Measurements from ENCODE around the gene BANP.
"Not testable (repeated sequence)": the region's sequence is repeated elsewhere in the genome, so short reads cannot be mapped to it uniquely, and the experiment has no call there.

Gene BANP

GRCh38 chr16:88026964-88027938, 76.0 kb downstream of the BANP start:
- in situ Hi-C loops (cut with MboI; ENCODE audit: low sequenced_read_pairs): no loop called here

GRCh38 chr16:88028177-88028930, 77.1 kb downstream of the BANP start:
- in situ Hi-C loops (cut with MboI; ENCODE audit: low sequenced_read_pairs): not testable (repeated sequence)

GRCh38 chr16:88030498-88030897, 79.3 kb downstream of the BANP start:
- in situ Hi-C loops (cut with MboI; ENCODE audit: low sequenced_read_pairs): no loop called here

GRCh38 chr16:88030961-88031360, 79.7 kb downstream of the BANP start:
- in situ Hi-C loops (cut with MboI; ENCODE audit: low sequenced_read_pairs): not testable (repeated sequence)

- in situ Hi-C loops (cut with MboI; ENCODE audit: low sequenced_read_pairs): not testable (repeated sequence)
Measured at GRCh38 chr16:88033003-88033740, 81.9 kb downstream of the BANP start.

GRCh38 chr16:88034770-88035169, 83.5 kb downstream of the BANP start:
- in situ Hi-C loops (cut with MboI; ENCODE audit: low sequenced_read_pairs): no loop called here

- in situ Hi-C loops (cut with MboI; ENCODE audit: low sequenced_read_pairs): no loop called here
Measured at GRCh38 chr16:88035292-88035691, 84.1 kb downstream of the BANP start.

- in situ Hi-C loops (cut with MboI; ENCODE audit: low sequenced_read_pairs): not testable (repeated sequence)
Measured at GRCh38 chr16:88035884-88036639, 84.8 kb downstream of the BANP start.

GRCh38 chr16:88036640-88036996, 85.4 kb downstream of the BANP start:
- in situ Hi-C loops (cut with MboI; ENCODE audit: low sequenced_read_pairs): not testable (repeated sequence)

GRCh38 chr16:88037359-88037758, 86.1 kb downstream of the BANP start:
- in situ Hi-C loops (cut with MboI; ENCODE audit: low sequenced_read_pairs): not testable (repeated sequence)

- in situ Hi-C loops (cut with MboI; ENCODE audit: low sequenced_read_pairs): not testable (repeated sequence)
Measured at GRCh38 chr16:88037876-88038525, 86.8 kb downstream of the BANP start.

- in situ Hi-C loops (cut with MboI; ENCODE audit: low sequenced_read_pairs): not testable (repeated sequence)
Measured at GRCh38 chr16:88038526-88038908, 87.3 kb downstream of the BANP start.

GRCh38 chr16:88039591-88039990, 88.4 kb downstream of the BANP start:
- in situ Hi-C loops (cut with MboI; ENCODE audit: low sequenced_read_pairs): no loop called here

GRCh38 chr16:88040196-88040876, 89.1 kb downstream of the BANP start:
- in situ Hi-C loops (cut with MboI; ENCODE audit: low sequenced_read_pairs): not testable (repeated sequence)

- in situ Hi-C loops (cut with MboI; ENCODE audit: low sequenced_read_pairs): not testable (repeated sequence)
Measured at GRCh38 chr16:88040877-88041244, 89.6 kb downstream of the BANP start.

GRCh38 chr16:88041506-88041905, 90.3 kb downstream of the BANP start:
- in situ Hi-C loops (cut with MboI; ENCODE audit: low sequenced_read_pairs): not testable (repeated sequence)

GRCh38 chr16:88041986-88042562, 90.8 kb downstream of the BANP start:
- in situ Hi-C loops (cut with MboI; ENCODE audit: low sequenced_read_pairs): not testable (repeated sequence)

GRCh38 chr16:88043208-88043910, 92.1 kb downstream of the BANP start:
- in situ Hi-C loops (cut with MboI; ENCODE audit: low sequenced_read_pairs): not testable (repeated sequence)
